Endothelial cell of umbilical vein (primary cell): ENCODE data around the gene SLC16A8. TPM values are rescaled to one million over a fixed set of nuclear protein-coding genes. Genes with fewer than 3 reads are reported as not detected.

Experiments
- BruUV-seq: library from RNA; stranded (reverse); fragments of 400-500 nt; replicated peaks from 2 replicates; lab custom pipeline; 2021; lab: Mats Ljungman, UMichigan
- CTCF ChIA-PET: fragments of 300-600, 350-600 bp; sonication (Branson Sonifier 250); formaldehyde crosslinking; loops from one replicate; lab custom pipeline; 2021; ENCODE audit warnings: antibody characterized with exemption, inconsistent platforms; lab: Charles Lee
- POLR2A ChIA-PET: fragments of 300-600, 350-600 bp; sonication (Branson Sonifier 250); formaldehyde crosslinking; loops from one replicate; lab custom pipeline; 2021; ENCODE audit warnings: antibody characterized with exemption, inconsistent platforms; lab: Charles Lee
- DNase-seq: peaks from one replicate; pipeline ENCODE4 v3.0.0-alpha.2; 2011; ENCODE audit warnings: low read depth, low spot score
- FAIRE-seq: peaks from 2 replicates; lab custom pipeline; 2011; peaks lifted over from hg19 to GRCh38; lab: Jason Lieb, UNC
- H2AFZ ChIP-seq: 2 replicates; pipeline ENCODE4 v1.6.0; 2012; ENCODE audit warnings: low read depth, low read length, control low read depth, inconsistent platforms
- H3K27ac ChIP-seq: 2 replicates; pipeline ENCODE4 v1.5.1; 2011; ENCODE audit warnings: low read depth, mild to moderate bottlenecking, control low read depth, low read length, moderate library complexity; ENCODE audit not compliant: insufficient read depth
- H3K27me3 ChIP-seq, 2 experiments: 2 replicates each; pipeline versions ENCODE4 v1.6.0 to v1.6.1; 2011; ENCODE audit warnings: low read length in 2 of 2, mixed read lengths in 1 of 2; ENCODE audit not compliant: control insufficient read depth in 2 of 2, insufficient read depth in 2 of 2
- H3K36me3 ChIP-seq, 2 experiments: 2 replicates in 1 of 2; 3 replicates in 1 of 2; pipeline ENCODE4 v1.5.1; 2011; ENCODE audit warnings: low read length in 2 of 2, mild to moderate bottlenecking in 1 of 2, moderate library complexity in 1 of 2; ENCODE audit not compliant: control insufficient read depth in 2 of 2, insufficient read depth in 2 of 2; ENCODE audit errors: extremely low read depth in 1 of 2
- H3K4me1 ChIP-seq: 3 replicates; pipeline ENCODE4 v1.5.1; 2011; ENCODE audit warnings: mild to moderate bottlenecking, low read length; ENCODE audit not compliant: control insufficient read depth, insufficient read depth; ENCODE audit errors: extremely low read depth
- H3K4me2 ChIP-seq: 2 replicates; pipeline ENCODE4 v1.6.1; 2011; ENCODE audit warnings: low read length, control low read depth, mixed read lengths; ENCODE audit not compliant: insufficient read depth
- H3K4me3 ChIP-seq, 3 experiments: fragments of 200-600 bp in 1 of 3; sonication (generic), shearing (Covaris generic) in 1 of 3; replicated peaks in 1 of 3; 2 replicates each; pipeline ENCODE4 v1.5.1; 2011 to 2016; ENCODE audit warnings: control low read depth in 3 of 3, low read length in 3 of 3, mild to moderate bottlenecking in 2 of 3, inconsistent platforms in 1 of 3, low read depth in 1 of 3, moderate library complexity in 1 of 3; ENCODE audit not compliant: insufficient read depth in 1 of 3
- H3K79me2 ChIP-seq: 2 replicates; pipeline ENCODE4 v1.6.0; 2012; ENCODE audit warnings: low read length, inconsistent platforms; ENCODE audit not compliant: control insufficient read depth, insufficient read depth
- H3K9ac ChIP-seq: replicated peaks from 2 replicates; pipeline ENCODE3; 2011; ENCODE audit warnings: low read length, control low read depth; ENCODE audit not compliant: insufficient read depth; ENCODE audit errors: extremely low read depth
- H3K9me1 ChIP-seq: replicated peaks from 3 replicates; pipeline ENCODE4 v1.6.0; 2011; ENCODE audit warnings: mild to moderate bottlenecking, low read length; ENCODE audit not compliant: control insufficient read depth, insufficient read depth; ENCODE audit errors: extremely low read depth
- H3K9me3 ChIP-seq: replicated peaks from 2 replicates; pipeline ENCODE4 v1.5.1; 2012; ENCODE audit warnings: low read length, inconsistent platforms; ENCODE audit not compliant: control insufficient read depth, insufficient read depth
- H4K20me1 ChIP-seq: replicated peaks from 2 replicates; pipeline ENCODE3; 2011; ENCODE audit warnings: mild to moderate bottlenecking, low read length; ENCODE audit not compliant: control insufficient read depth, insufficient read depth; ENCODE audit errors: extremely low read depth
- CTCF ChIP-seq, 2 donors: IDR thresholded peaks; 1 replicate in 1 of 2; 2 replicates in 1 of 2; pipeline ENCODE4 v1.5.1; 2011; ENCODE audit warnings: low read length in 2 of 2, mild to moderate bottlenecking in 2 of 2, moderate library complexity in 2 of 2, control low read depth in 1 of 2, inconsistent platforms in 1 of 2, low read depth in 1 of 2; ENCODE audit not compliant: insufficient read depth in 1 of 2; ENCODE audit errors: extremely low read depth in 1 of 2
- EZH2 ChIP-seq: IDR thresholded peaks from 2 replicates; pipeline ENCODE4 v1.6.1; 2012; ENCODE audit warnings: borderline replicate concordance, low read depth, mild to moderate bottlenecking, moderate library complexity, low read length, inconsistent platforms; ENCODE audit not compliant: severe bottlenecking
- FOS ChIP-seq: IDR thresholded peaks from 2 replicates; pipeline ENCODE4 v1.6.1; 2011; ENCODE audit warnings: mild to moderate bottlenecking, low read length, moderate library complexity, borderline replicate concordance; ENCODE audit not compliant: insufficient read depth
- GATA2 ChIP-seq: IDR thresholded peaks from 2 replicates; pipeline ENCODE4 v1.7.0; 2011; ENCODE audit warnings: low read depth, mild to moderate bottlenecking, moderate library complexity, mixed read lengths, low read length; ENCODE audit not compliant: insufficient read length, insufficient read depth
- JUN ChIP-seq: IDR thresholded peaks from 2 replicates; pipeline ENCODE4 v1.6.1; 2011; ENCODE audit warnings: borderline replicate concordance, low read depth; ENCODE audit not compliant: insufficient read length, insufficient read depth
- MAX ChIP-seq: IDR thresholded peaks from 2 replicates; pipeline ENCODE4 v1.6.1; 2011; ENCODE audit not compliant: insufficient read depth, insufficient read length
- MYC ChIP-seq: IDR thresholded peaks from one replicate; pipeline ENCODE4 v1.6.1; 2011; ENCODE audit warnings: mild to moderate bottlenecking, low read depth, low read length
- POLR2A ChIP-seq: IDR thresholded peaks from 2 replicates; pipeline ENCODE4 v1.6.1; 2012; ENCODE audit warnings: low read depth, mild to moderate bottlenecking, control low read depth, low read length
- POLR2AphosphoS5 ChIP-seq: IDR thresholded peaks from 2 replicates; pipeline ENCODE4 v1.6.1; 2012; ENCODE audit warnings: low read depth, mild to moderate bottlenecking, control low read depth, low read length, moderate library complexity; ENCODE audit not compliant: insufficient read depth
- dilution Hi-C: fragments of 300-500 bp; cut with MboI; formaldehyde crosslinking; loops from one replicate; pipeline ENCODE4 v1.15.0; 2019; ENCODE audit warnings: low sequenced_read_pairs; ENCODE audit not compliant: extremely low pct_ligation_motif_present
- intact Hi-C: fragments of 100-400 bp; cut with micrococcal nuclease; formaldehyde crosslinking; loops from one replicate; pipeline ENCODE4 v1.10.0; 2022
- polyA plus RNA-seq, 4 experiments: library from polyadenylated mRNA; depleted of rRNA in 3 of 4; stranded (reverse) in 3 of 4; unstranded in 1 of 4; fragments of >200 nt; gene quantifications; 2 replicates each; pipeline versions ENCODE4 v1.2.1 to v1.2.3, GENCODE V29; 2011 to 2012; ENCODE audit warnings: missing spikeins in 1 of 4
- total RNA-seq: library from RNA; stranded (reverse); gene quantifications from 2 replicates; pipeline ENCODE4 v1.2.3, GENCODE V29; 2021

The SLC16A8 gene
- total and polyA plus RNA-seq, 2 donors (not counting 3 experiments of a cell fraction or from before 2014, with no cell fraction given), result 0.14 TPM; not detected in 1

GRCh38 chr22:38085056-38085455, 1.1 kb upstream of the SLC16A8 start:
- CTCF ChIA-PET, result interaction anchor here (1.1 kb wide), 1 partner anchor 145 kb away, joined by 3 read pairs; no protein-coding TSS in a partner anchor
- intact Hi-C loops, result no loop called here
- TF ChIP-seq EZH2 (no peak), CTCF (IDR thresholded peaks at IDR 0.05; ENCODE audit: extremely low read depth in 1 of 2, insufficient read depth in 1 of 2, low read depth in 1 of 2, low read length in 2 of 2) (no peak), POLR2AphosphoS5 (no peak), MYC (no peak), GATA2 (no peak), FOS (no peak), POLR2A (no peak), MAX (no peak), JUN (no peak)
- Histone ChIP-seq H3K36me3 (no peaks in the 10 kb centered on the region), H3K4me3 (no peak overlapping the region), H3K9me1 (no peaks in the 10 kb centered on the region), H3K27me3 (peaks cover 14 to 15% of the 10 kb centered on the region in 2 experiments), H3K79me2 (no peaks in the 10 kb centered on the region), H3K9me3 (no peaks in the 10 kb centered on the region), H4K20me1 (no peaks in the 10 kb centered on the region), H3K27ac (no peak overlapping the region), H3K9ac (no peak overlapping the region), H2AFZ (no peak overlapping the region), H3K4me1 (peaks cover 5% of the 10 kb centered on the region), H3K4me2 (no peak overlapping the region)
- POLR2A ChIA-PET, result no interaction called here
- DNase-seq, result no peak
- no TSS peak for BruUV-seq
- dilution Hi-C loops, result no loop called here
- no peak for FAIRE-seq
